Measurements from ENCODE around the gene FKBP5. TPM values are rescaled to one million over a fixed set of nuclear protein-coding genes. Genes with fewer than 3 reads are reported as not detected.

FKBP5 gene
- polyA plus RNA-seq, 2 of the 4 experiments (the other 2 are of a cell fraction) = 8.4 to 11.7 TPM

DNA sequence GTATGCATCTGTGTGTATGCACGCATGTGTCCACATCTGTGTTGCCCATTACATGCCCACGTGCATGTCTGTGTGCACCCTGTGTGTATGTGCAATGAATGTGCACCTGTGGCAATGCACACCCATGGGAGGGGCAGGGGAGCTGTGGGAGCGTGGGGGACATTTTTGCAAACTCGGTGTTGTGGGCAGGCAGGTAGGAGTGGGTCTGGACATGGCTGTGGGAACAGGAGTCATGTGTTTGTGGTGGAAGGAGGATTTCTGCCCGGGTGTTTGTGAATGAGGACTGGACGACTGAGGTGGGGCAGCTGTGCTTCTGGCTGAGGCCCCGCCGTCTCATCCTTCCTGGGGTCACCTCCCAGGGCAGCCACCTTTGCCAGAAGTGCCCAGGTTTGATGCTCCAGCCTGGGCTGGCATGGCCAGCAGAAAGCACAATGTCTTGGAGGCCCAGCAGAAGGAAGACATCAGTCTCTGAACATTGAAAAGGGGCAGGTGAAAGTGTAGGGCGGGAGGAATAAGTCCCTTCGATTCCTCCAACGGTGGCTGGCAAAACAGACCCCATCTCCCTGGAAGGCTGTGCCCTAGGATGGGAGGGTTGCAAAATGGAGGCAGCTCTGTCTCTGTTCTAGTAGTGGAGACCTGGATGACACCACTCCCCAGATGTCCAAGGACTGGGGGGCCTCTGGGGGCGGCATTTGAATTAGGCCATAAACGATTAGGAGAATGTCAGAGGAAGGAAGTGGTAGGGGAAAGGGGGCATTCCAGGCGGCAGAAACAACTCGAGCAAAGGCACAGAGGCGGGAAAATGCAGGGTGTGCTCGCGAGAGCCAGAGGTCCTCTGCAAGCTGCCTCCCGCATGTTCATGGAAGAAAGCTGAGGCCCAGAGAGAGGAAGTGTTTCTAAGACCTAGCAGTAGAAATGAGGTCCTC, 29.0 kb upstream of the FKBP5 start:
- no peak for ATAC-seq
- WGBS (ENCODE audit: missing lambda C conversion rate) = 76% methylated on average over 16 of the region's 19 CpGs

GRCh38 chr6:35716798-35717197, 28.1 kb upstream of the FKBP5 start:
- CTCF ChIA-PET = interaction anchor here (1.9 kb wide), 1 partner anchor 19 kb away, joined by 5 read pairs; the partner anchor contains the start of gene ARMC12
- POLR2A ChIA-PET = no interaction called here
- Histone ChIP-seq H3K4me3 (no peak overlapping the region), H3K27ac (peak overlapping the region in 1 of 2 experiments; percentile 30; a peak in 1 of 6 replicates), H3K4me1 (no peaks in the 10 kb centered on the region; the same call in 2 of the 3 replicates), H3K4me2 (no peak overlapping the region), H3K9me3 (no peaks in the 10 kb centered on the region)
- no peak for TF ChIP-seq HES2 (IDR thresholded peaks at IDR 0.05)
- no peak for TF ChIP-seq RNF2 (IDR thresholded peaks at IDR 0.05; ENCODE audit: borderline replicate concordance, low read depth)
- no peak for TF ChIP-seq NPAS2 (CRISPR knock-in tag; IDR thresholded peaks at IDR 0.05; ENCODE audit: borderline replicate concordance)
- no peak for TF ChIP-seq HOXA7 (CRISPR knock-in tag; IDR thresholded peaks at IDR 0.05)
- TF ChIP-seq SREBF2 (IDR thresholded peaks at IDR 0.05) = no peak
- no peak for TF ChIP-seq EHMT2 (IDR thresholded peaks at IDR 0.05; ENCODE audit: low read depth)
- no peak for TF ChIP-seq ESRRA (IDR thresholded peaks at IDR 0.05; ENCODE audit: borderline replicate concordance, low read length)
- TF ChIP-seq CBX2 (IDR thresholded peaks at IDR 0.05; ENCODE audit: borderline replicate concordance, low read depth) = no peak
- DNase-seq (ENCODE audit: low read depth in 1 of 2, low spot score in 1 of 2) (no peak), ATAC-seq (no peak), FAIRE-seq (no peak)
- WGBS (ENCODE audit: missing lambda C conversion rate) = 46% methylated on average over 2 of the region's 2 CpGs

More for the DNA sequence above, 29.0 kb upstream of the FKBP5 start:
- DNase-seq (ENCODE audit: low read depth in 1 of 2, low spot score in 1 of 2) (no peak), FAIRE-seq (no peak)
- peaks cover 6% of the 10 kb centered on the region; the same call in 1 of the 3 replicates for H3K4me1 ChIP-seq
- no peak overlapping the region for H3K4me2 ChIP-seq
- no peak overlapping the region for H3K4me3 ChIP-seq
- no peaks in the 10 kb centered on the region for H3K9me3 ChIP-seq
- ChIA-PET POLR2A (no interaction called here), CTCF (interaction anchor here (0.6 to 1.1 kb wide), 2 partner anchors 19 to 145 kb away, joined by 3 to 6 read pairs; partner anchors contain the start of gene ARMC12)
- H3K27ac ChIP-seq = peak overlapping the region in 1 of 2 experiments; percentile 40; a peak in 1 of 6 replicates
- no peak for TF ChIP-seq PHF8 (IDR thresholded peaks at IDR 0.05; ENCODE audit: borderline replicate concordance, low read depth)
- TF ChIP-seq CBX8 (IDR thresholded peaks at IDR 0.05) = no peak
- TF ChIP-seq KDM1A (IDR thresholded peaks at IDR 0.05; ENCODE audit: low read depth) = no peak
- TF ChIP-seq ZNF302 (CRISPR knock-in tag; IDR thresholded peaks at IDR 0.05) = no peak
- no peak for TF ChIP-seq KDM5A (IDR thresholded peaks at IDR 0.05)
- no peak for TF ChIP-seq FOXS1 (CRISPR knock-in tag; IDR thresholded peaks at IDR 0.05)
- TF ChIP-seq NR3C1 (IDR thresholded peaks at IDR 0.05) = no peak
- TF ChIP-seq REST (IDR thresholded peaks at IDR 0.05) = no peak
- TF ChIP-seq RCOR1 (IDR thresholded peaks at IDR 0.05; ENCODE audit: low read depth, low read length) = no peak
- no peak for TF ChIP-seq HDAC2 (IDR thresholded peaks at IDR 0.05)
- TF ChIP-seq ZSCAN20 (CRISPR knock-in tag; IDR thresholded peaks at IDR 0.05) = no peak
